ENCODE data around the gene RBM28.

RBM28 gene

GRCh38 chr7:128263420-128263819, 80.3 kb downstream of the RBM28 start:
- in situ Hi-C loops (cut with HindIII; ENCODE audit: low sequenced_read_pairs) = no loop called here

GRCh38 chr7:128262273-128263028, 81.3 kb downstream of the RBM28 start:
- in situ Hi-C loops (cut with HindIII; ENCODE audit: low sequenced_read_pairs) = no loop called here

GRCh38 chr7:128260069-128260795, 83.5 kb downstream of the RBM28 start:
- in situ Hi-C loops (cut with HindIII; ENCODE audit: low sequenced_read_pairs) = no loop called here

- in situ Hi-C loops (cut with HindIII; ENCODE audit: low sequenced_read_pairs) = no loop called here
Observed at GRCh38 chr7:128259131-128260061, 84.3 kb downstream of the RBM28 start.

GRCh38 chr7:128257458-128257857, 86.2 kb downstream of the RBM28 start:
- in situ Hi-C loops (cut with HindIII; ENCODE audit: low sequenced_read_pairs) = no loop called here

GRCh38 chr7:128255271-128255670, 88.4 kb downstream of the RBM28 start:
- in situ Hi-C loops (cut with HindIII; ENCODE audit: low sequenced_read_pairs) = no loop called here

GRCh38 chr7:128254470-128254869, 89.2 kb downstream of the RBM28 start:
- in situ Hi-C loops (cut with HindIII; ENCODE audit: low sequenced_read_pairs) = no loop called here

- in situ Hi-C loops (cut with HindIII; ENCODE audit: low sequenced_read_pairs) = no loop called here
Observed at GRCh38 chr7:128253701-128254100, 90.0 kb downstream of the RBM28 start.

- in situ Hi-C loops (cut with HindIII; ENCODE audit: low sequenced_read_pairs) = no loop called here
Observed at GRCh38 chr7:128251337-128251736, 92.4 kb downstream of the RBM28 start.

All from endothelial cell of hepatic sinusoid (primary cell).